ENCODE data around the gene PPP1R9A. TPM values are rescaled to one million over a fixed set of nuclear protein-coding genes. Genes with fewer than 3 reads are reported as not detected.

Gene PPP1R9A
- total and polyA plus RNA-seq, 7 donors: 1.8 to 51.3 (median 43.5) TPM

DNA sequence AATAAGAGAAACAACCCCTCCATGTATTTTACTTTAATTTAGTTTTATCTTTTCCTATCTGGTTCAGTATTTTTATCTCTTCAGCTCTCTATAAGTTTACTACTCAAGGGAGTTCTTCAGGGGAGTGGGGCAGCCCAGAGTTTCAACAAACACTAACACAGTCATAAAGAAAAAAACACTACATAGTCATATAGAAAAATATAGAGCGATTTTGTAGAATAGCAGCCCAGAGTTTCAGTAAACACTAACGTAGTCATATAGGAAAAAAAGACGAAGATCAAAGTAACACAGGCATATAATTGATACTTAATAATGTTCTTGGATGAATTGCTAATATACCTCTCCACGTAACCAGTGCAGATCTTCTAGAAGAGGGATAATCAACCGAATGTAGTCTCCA is 362.2 kb downstream of the PPP1R9A start:
- H3K36me3 ChIP-seq: peaks cover 0 to 44% (median 0%) of the 10 kb centered on the region in 4 donors
- H3K4me1 ChIP-seq: no peaks in the 10 kb centered on the region
- H3K9me3 ChIP-seq: no peaks in the 10 kb centered on the region
- 84 to 90% methylated on average over 5 of the region's 5 CpGs for WGBS, 2 donors
- TF ChIP-seq CTCF (IDR thresholded peaks at IDR 0.05) (no peak), POLR2AphosphoS5 (IDR thresholded peaks at IDR 0.05) (no peak), EP300 (IDR thresholded peaks at IDR 0.05) (no peak)
- H3K4me3 ChIP-seq: no peak overlapping the region
- intact Hi-C loops (cut with DNase I): no loop called here
- H3K27me3 ChIP-seq: no peaks in the 10 kb centered on the region
- no peak overlapping the region for H3K27ac ChIP-seq
- DNase-seq: no peak

DNA sequence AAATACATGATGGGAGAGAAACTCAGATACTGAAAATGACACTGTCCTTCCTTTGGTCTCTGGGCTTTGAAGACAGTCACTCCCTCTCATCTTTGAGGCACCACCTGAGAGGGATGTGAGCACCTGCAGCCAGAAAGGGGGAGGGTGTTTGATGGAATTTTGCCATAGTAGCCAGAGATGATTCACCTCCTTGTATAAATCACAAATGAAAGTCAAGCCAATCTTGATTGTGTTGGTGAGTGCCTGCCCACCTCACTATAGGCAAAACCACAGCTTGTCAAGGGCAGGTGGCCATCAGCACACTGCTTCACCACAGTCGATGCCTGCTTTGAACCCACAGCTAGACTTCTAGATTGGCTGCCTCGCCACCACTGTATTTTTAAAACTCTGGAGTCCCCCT is 368.7 kb downstream of the PPP1R9A start:
- WGBS, 2 donors: 86 to 93% methylated on average over 2 of the region's 2 CpGs
- H3K9me3 ChIP-seq: no peaks in the 10 kb centered on the region
- no peak overlapping the region for H3K27ac ChIP-seq
- intact Hi-C loops (cut with DNase I): no loop called here
- H3K4me3 ChIP-seq: no peak overlapping the region
- no peaks in the 10 kb centered on the region for H3K27me3 ChIP-seq
- DNase-seq: no peak
- H3K36me3 ChIP-seq: peaks cover 0 to 48% (median 0%) of the 10 kb centered on the region in 4 donors
- TF ChIP-seq EP300 (IDR thresholded peaks at IDR 0.05) (no peak), CTCF (IDR thresholded peaks at IDR 0.05) (no peak), POLR2A (IDR thresholded peaks at IDR 0.05) (no peak), POLR2AphosphoS5 (IDR thresholded peaks at IDR 0.05) (no peak)
- no peaks in the 10 kb centered on the region for H3K4me1 ChIP-seq

- no peak for TF ChIP-seq EP300 (IDR thresholded peaks at IDR 0.05)
- no peak for TF ChIP-seq POLR2AphosphoS5 (IDR thresholded peaks at IDR 0.05)
- no peak for TF ChIP-seq CTCF (IDR thresholded peaks at IDR 0.05)
- no peak for TF ChIP-seq POLR2A (IDR thresholded peaks at IDR 0.05)
- Histone ChIP-seq H3K36me3 (peaks cover 0 to 39% (median 0%) of the 10 kb centered on the region in 4 donors), H3K4me1 (no peaks in the 10 kb centered on the region), H3K4me3 (no peak overlapping the region), H3K27me3 (no peaks in the 10 kb centered on the region), H3K9me3 (no peaks in the 10 kb centered on the region), H3K27ac (no peak overlapping the region)
- intact Hi-C loops (cut with DNase I): no loop called here
- WGBS, 2 donors: 69 to 72% methylated on average over 2 of the region's 2 CpGs
- DNase-seq: no peak
Measured at GRCh38 chr7:95279417-95279816, 372.0 kb downstream of the PPP1R9A start.

GRCh38 chr7:95286096-95286495 is 378.7 kb downstream of the PPP1R9A start:
- TF ChIP-seq EP300 (IDR thresholded peaks at IDR 0.05): no peak
- no peak for TF ChIP-seq POLR2AphosphoS5 (IDR thresholded peaks at IDR 0.05)
- TF ChIP-seq POLR2A (IDR thresholded peaks at IDR 0.05): no peak
- TF ChIP-seq CTCF (IDR thresholded peaks at IDR 0.05): no peak
- Histone ChIP-seq H3K36me3 (peaks cover 0 to 62% (median 2%) of the 10 kb centered on the region in 4 donors), H3K27me3 (no peaks in the 10 kb centered on the region), H3K4me3 (no peak overlapping the region), H3K27ac (no peak overlapping the region), H3K9me3 (no peaks in the 10 kb centered on the region), H3K4me1 (no peaks in the 10 kb centered on the region)
- intact Hi-C loops (cut with DNase I): no loop called here
- no peak for DNase-seq
- WGBS, 2 donors: 76 to 77% methylated on average over 2 of the region's 2 CpGs

GRCh38 chr7:95290166-95290830 is 382.9 kb downstream of the PPP1R9A start:
- H3K4me3 ChIP-seq: no peak overlapping the region

More at GRCh38 chr7:95290166-95290830, 382.9 kb downstream of the PPP1R9A start:
- no peaks in the 10 kb centered on the region for H3K4me1 ChIP-seq
- 92 to 93% methylated on average over 7 of the region's 7 CpGs for WGBS, 2 donors
- DNase-seq: no peak
- no peaks in the 10 kb centered on the region for H3K9me3 ChIP-seq
- H3K27ac ChIP-seq: no peak overlapping the region
- intact Hi-C loops (cut with DNase I): loop anchor here (5.0 kb wide), 1 partner anchor 187 kb away; no protein-coding TSS in a partner anchor
- H3K27me3 ChIP-seq: no peaks in the 10 kb centered on the region
- H3K36me3 ChIP-seq: peaks cover 0 to 56% (median 2%) of the 10 kb centered on the region in 4 donors
- no peak for TF ChIP-seq POLR2A (IDR thresholded peaks at IDR 0.05)
- TF ChIP-seq POLR2AphosphoS5 (IDR thresholded peaks at IDR 0.05): no peak
- TF ChIP-seq EP300 (IDR thresholded peaks at IDR 0.05): no peak
- TF ChIP-seq CTCF (IDR thresholded peaks at IDR 0.05): no peak

All from sigmoid colon (tissue), 7 donors.